Urothelium cell line (cell line): ENCODE results near the gene BRD8.
"Not testable (repeated sequence)": the region's sequence is repeated elsewhere in the genome, so short reads cannot be mapped to it uniquely, and the experiment has no call there.

Experiments used
- DNase-seq: peaks from one replicate; pipeline ENCODE4 v3.0.0; 2011; ENCODE audit warnings: low spot score, mixed read lengths
- FAIRE-seq: peaks from 2 replicates; lab custom pipeline; 2011; peaks lifted over from hg19 to GRCh38; lab: Jason Lieb, UNC

The BRD8 gene, protein sequence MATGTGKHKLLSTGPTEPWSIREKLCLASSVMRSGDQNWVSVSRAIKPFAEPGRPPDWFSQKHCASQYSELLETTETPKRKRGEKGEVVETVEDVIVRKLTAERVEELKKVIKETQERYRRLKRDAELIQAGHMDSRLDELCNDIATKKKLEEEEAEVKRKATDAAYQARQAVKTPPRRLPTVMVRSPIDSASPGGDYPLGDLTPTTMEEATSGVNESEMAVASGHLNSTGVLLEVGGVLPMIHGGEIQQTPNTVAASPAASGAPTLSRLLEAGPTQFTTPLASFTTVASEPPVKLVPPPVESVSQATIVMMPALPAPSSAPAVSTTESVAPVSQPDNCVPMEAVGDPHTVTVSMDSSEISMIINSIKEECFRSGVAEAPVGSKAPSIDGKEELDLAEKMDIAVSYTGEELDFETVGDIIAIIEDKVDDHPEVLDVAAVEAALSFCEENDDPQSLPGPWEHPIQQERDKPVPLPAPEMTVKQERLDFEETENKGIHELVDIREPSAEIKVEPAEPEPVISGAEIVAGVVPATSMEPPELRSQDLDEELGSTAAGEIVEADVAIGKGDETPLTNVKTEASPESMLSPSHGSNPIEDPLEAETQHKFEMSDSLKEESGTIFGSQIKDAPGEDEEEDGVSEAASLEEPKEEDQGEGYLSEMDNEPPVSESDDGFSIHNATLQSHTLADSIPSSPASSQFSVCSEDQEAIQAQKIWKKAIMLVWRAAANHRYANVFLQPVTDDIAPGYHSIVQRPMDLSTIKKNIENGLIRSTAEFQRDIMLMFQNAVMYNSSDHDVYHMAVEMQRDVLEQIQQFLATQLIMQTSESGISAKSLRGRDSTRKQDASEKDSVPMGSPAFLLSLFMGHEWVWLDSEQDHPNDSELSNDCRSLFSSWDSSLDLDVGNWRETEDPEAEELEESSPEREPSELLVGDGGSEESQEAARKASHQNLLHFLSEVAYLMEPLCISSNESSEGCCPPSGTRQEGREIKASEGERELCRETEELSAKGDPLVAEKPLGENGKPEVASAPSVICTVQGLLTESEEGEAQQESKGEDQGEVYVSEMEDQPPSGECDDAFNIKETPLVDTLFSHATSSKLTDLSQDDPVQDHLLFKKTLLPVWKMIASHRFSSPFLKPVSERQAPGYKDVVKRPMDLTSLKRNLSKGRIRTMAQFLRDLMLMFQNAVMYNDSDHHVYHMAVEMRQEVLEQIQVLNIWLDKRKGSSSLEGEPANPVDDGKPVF

DNA sequence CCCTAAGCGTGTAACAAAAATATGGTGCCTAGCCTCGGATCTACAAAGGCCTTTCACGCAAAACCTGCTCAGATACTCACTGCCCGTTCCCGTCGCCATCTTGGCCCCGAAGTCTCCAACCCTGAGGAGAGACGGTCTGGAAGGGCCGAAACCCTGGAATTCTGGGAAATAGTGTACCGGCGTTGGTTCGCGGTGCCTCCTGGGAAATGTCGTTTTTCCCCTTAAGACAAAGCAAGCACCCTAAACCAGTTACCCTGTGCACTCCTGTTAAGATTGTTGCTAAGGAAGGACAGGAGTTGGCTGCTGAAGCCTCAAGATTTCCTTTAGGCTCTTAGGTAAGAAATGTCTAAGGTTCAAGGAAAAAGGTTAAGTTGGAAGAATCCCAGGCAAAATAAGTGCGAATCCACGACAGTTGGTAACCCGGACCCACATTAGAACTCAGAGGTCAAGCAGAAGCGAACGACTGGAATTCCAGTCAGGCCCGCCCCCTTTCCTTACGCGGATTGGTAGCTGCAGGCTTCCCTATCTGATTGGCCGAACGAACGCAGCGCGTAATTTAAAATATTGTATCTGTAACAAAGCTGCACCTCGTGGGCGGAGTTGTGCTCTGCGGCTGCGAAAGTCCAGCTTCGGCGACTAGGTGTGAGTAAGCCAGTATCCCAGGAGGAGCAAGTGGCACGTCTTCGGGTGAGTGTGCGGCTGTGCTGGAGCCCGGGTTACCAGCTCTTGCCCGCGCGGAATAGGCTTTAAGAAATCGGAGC lies at the start of gene BRD8, which contains the start of gene KIF20A:
TSS of gene BRD8 (minus strand) at position 115 of the 761 bp plus-strand sequence. CDS start at position 99, 16 bp downstream.
TSS of gene KIF20A (plus strand) at position 597 of the 761 bp plus-strand sequence. CDS start 569 bp downstream, outside the sequence.
- DNase-seq: peak; percentile 93
- no peak for FAIRE-seq

DNA sequence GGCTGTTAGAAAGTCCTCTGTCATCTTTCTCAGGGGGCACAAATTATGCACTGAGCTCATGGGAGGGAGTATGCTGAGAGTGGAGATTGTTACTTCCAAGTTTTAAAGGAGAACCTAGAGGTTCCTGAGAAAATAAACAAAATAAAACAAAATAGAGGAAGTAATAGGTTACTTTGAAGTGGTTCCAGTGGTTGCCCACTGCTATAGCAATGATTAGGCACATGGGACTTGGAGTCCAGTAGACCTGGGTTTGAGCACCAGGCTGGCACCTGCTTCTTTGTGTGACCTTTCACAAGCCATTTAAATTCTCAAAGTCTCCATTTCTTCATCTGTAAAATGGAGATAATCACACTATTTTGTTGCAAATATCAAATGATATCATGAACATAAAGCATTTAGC lies 48.5 kb upstream of the BRD8 start:
- DNase-seq: no peak
- no peak for FAIRE-seq

DNA sequence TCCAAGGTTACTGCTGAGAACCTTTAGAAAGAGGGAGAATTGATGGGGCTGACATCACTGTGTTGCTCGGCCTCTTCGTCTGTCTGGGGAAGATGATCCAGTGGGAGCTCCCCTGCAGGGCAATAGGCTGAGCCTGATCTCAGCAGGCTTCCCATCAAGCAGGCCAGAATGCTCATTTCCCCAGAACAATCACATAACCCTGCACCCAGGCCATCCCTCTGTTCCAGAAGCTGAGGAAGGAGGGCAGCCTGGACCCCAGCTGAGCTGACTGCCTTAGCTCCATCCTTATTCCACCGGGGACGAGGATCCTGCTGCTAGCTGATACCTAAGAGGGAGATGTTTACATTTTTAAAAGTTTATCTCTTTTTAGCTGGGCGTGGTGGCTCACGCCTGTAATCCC lies 46.3 kb upstream of the BRD8 start:
- DNase-seq (no peak), FAIRE-seq (no peak)

DNA sequence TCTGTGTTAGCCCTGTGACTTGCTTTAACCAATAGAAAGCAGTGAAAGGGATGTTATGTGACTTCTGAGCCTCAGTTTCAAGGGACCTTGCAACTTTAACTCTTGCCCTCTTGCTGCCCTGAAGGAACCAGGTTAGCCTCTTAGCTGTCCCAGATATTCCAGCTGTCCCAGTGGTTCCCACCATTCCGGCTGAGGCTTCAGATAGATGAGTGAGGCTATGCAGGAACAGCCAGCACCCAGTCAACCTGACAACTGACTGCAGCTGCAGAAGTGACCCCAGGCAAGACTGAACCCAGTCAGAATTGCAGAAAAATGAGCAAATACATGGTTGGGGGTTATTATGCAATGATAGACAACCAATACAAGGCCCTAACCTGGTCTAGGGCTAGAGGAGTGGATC lies 45.1 kb upstream of the BRD8 start:
- FAIRE-seq (no peak), DNase-seq (no peak)

DNA sequence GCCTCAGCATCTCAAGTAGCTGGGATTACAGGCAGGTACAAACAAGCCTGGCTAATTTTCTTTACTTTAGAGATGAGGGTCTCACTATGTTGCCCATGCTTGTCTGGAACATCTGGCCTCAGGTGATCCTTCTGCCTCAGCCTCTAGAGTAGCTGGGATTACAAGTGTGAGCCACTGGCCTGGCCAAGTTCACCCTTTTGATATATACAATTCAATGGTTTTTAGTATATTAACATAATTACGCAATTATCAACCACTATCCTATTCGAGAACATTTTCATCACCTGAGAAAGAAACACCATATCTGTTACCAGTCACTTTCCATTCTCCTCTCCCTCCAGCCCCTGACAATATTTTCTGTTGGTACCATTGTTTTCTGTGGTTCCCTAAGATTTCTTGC lies 38.4 kb upstream of the BRD8 start:
- no peak for FAIRE-seq
- DNase-seq: no peak

DNA sequence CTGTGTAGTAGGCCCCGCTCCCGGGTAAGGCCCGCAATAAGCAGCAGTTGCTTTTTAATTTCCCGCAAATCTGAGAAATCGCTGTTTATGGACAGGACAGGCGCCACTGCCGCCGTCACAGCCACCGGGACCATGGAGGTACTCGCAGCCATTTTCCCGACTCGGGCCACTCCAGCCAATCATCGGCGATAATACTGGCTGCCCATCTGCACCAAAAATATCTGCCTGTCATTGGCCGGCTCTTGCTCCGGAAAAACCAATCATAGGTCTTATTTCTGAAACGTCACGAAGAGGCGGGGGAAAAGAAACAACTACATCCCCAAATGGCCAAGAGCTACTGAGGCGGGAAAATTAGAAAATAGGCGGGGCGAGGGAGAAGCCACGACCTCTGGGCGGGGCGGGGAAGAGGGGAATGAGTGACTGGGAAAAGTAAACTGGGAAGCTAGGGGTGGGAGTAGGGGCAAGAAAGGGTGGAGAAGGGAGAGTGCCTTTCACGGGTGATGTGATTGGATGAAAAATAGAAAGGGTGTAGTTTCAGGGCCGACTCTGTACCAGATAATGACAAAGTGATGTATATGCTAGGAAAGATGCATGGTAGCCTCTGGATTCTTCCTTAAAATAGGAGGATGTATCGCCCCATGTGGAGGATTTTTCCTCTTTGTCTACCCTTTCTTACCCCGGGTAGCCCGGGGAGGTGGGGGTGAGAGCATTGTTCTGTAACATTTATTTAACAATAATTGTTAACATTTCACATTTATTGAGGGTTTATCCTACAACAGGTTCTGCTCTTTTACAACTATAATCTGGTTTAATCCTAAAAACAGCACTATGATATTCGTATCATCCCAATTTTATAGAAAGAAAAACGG lies 35.0 kb upstream of the BRD8 start, which contains the start of gene CDC23:
TSS of gene CDC23 (minus strand) at position 163 of the 869 bp plus-strand sequence. CDS start at position 152, 11 bp downstream.
- FAIRE-seq (peak; percentile 56), DNase-seq (peak; percentile 97)

DNA sequence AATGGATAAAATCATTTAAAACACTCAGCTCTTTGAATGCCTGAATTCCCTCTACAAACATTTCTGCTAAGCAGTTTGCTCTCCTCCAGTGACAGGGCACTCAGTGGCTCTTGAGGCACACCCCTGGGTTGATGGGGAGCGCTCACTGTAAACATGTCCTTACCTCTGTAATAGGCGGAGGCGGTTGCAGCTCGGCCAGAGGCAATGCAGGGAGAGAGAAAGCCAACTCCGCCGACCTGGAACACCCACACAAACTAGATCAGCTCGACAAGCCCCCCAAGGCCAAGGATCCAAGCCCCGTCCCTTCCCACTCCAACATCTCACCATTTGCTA lies 34.4 kb upstream of the BRD8 start:
- DNase-seq (no peak), FAIRE-seq (no peak)

DNA sequence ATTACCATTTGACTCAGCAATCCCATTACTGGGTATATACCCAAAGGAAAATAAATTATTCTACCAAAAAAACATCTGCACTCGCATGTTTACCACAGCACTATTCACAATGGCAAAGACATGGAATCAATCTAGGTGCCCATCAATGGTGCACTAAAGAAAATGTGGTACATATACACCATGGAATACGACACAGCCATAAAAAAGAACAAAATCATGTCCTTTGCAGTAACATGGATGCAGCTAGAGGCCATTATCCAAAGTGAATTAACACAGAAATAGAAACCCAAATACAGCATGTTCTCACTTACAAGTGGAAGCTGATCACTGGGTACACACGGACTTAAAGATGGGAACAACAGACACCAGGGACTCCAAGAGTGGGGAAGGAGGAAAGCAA lies 32.6 kb upstream of the BRD8 start:
- no peak for FAIRE-seq
- DNase-seq: no peak

DNA sequence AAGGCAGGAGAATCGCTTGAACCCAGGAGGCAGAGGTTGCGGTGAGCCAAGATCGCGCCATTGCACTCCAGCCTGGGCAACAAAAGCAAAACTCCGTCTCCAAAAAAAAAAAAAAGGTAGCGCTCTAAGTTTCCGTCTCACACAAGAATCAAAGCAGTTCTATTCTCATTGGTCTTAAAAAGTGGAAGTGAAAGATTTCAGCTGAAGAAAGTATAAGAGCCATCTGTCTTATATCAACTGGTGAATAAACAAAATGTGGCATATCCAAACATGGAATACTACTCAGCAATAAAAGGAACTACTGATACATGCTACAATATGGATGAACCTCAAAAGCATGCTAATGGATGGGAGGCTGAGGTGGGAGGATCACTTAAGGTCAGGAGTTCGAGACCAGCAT lies 15.4 kb upstream of the BRD8 start:
- not testable (repeated sequence) for DNase-seq, FAIRE-seq

DNA sequence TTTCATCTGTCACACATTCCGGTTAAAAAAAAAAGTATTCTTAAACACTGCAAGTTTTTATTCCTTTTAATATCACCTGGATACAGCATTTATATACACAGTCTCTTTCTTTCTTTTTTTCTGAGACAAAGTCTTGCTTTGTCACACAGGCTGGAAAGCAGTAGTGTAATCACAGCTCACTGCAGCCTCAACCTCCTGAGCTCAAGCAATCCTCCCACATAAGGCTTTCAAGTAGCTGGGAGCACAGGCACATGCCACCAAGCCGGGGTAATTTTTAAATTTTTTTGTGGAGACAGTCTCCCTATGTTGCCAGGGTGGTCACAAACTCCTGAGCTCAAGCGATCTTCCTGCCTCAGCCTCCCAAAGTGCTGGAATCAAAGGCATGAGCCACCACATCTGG lies 14.4 kb upstream of the BRD8 start:
- no peak for FAIRE-seq

DNA sequence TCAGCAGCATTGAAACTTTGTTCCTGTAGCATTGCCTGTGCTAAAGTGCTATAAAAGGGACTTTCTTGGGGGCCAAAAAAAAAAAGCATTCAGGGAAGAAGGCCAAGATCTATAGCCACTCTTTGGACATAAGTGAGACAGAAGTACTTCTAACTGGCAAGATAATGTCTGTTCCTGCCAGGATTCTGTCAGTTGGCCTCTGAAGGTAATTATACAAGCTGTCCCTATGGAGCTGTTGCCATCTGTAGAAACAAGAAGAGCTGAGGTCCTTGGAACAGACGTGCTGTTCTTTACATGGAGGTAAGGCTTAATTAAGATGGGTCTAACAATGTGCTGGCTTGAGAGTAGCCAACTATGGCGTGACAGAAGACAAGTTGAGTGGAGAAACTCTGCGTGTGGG lies 10.2 kb upstream of the BRD8 start:
- DNase-seq (no peak), FAIRE-seq (no peak)

More for the DNA sequence above, 14.4 kb upstream of the BRD8 start:
- no peak for DNase-seq

DNA sequence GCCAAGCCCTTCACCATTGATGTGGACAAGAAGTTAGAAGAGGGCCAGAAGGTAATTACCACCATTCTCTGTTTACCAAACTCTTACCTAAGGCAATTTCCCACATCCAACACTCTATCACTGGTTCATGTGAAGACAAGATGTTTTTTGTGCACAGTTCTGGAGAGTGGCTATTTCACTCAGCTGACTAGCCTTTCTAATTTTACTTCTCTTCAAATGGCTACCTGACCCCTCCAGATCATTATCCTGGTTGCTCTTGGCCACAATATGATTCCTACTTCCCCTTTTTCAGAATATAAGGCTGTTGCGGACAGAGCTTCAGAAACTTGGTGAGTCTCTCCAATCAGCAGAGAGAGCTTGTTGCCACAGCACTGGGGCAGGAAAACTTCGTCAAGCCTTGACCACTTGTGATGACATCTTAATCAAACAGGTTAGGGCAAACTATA lies 7.6 kb upstream of the BRD8 start:
- FAIRE-seq: no peak
- DNase-seq: no peak

DNA sequence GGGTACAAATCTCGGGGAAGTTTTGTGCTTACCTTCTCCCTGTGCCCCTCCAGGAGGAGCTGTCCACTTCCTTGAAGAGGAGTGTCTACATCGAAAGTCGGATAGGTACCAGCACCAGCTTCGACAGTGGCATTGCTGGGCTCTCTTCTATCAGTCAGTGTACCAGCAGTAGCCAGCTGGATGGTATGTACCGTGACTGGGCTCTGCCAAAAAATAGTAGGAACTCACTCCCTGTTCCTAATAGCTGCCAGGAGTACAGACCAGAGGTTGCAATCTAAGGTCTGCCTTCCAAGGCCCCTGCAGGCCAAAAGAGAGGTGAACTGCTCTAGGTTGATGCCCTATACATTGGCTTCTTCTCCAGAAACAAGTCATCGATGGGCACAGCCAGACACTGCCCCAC lies 4.4 kb upstream of the BRD8 start:
- DNase-seq (no peak), FAIRE-seq (no peak)

DNA sequence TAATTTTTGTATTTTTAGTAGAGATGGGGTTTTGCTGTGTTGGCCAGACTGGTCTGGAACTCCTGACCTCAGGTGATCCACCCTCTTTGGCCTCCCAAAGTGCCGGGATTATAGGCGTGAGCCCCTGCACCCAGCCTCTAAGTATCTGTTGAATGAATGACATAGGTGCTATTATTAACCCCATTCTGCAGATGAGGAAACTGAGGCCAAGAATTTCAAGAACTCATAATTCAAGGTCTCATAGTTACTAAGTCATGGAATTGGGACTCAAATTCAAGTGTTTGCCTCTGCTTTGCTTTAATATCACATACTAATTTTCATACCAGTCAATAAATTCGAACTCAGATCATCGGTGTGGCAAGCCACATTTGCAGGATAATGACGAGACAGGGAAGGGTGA lies 2.4 kb upstream of the BRD8 start:
- DNase-seq (no peak), FAIRE-seq (no peak)

DNA sequence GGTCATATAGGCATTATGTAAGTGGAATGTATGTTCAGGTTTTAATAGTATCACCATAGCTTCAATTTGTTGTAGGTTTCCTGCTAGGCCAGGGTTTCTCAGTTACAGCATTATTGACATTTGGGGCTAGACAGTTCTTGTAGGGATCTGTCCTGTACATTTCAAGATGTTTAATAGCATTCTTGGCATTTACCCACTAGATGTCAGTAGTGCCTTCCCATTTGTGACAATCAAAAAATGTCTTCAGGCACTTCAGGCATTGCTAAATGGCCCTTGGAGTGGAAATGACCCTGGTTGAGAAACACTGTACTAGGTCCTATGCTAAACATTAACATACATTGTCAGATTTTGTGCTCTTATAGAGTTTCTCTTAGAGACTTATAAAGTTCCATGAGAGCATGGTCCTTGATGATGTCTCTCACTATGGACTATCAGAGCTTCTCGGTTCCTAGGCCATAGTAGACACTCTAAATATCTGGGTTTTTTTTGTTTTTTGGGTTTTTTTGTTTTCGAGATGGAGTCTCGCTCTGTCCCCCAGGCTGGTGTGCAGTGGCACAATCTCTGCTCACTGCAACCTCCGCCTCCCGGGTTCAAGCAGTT lies 1.9 kb upstream of the BRD8 start:
- DNase-seq (peak; percentile 45), FAIRE-seq (no peak)

DNA sequence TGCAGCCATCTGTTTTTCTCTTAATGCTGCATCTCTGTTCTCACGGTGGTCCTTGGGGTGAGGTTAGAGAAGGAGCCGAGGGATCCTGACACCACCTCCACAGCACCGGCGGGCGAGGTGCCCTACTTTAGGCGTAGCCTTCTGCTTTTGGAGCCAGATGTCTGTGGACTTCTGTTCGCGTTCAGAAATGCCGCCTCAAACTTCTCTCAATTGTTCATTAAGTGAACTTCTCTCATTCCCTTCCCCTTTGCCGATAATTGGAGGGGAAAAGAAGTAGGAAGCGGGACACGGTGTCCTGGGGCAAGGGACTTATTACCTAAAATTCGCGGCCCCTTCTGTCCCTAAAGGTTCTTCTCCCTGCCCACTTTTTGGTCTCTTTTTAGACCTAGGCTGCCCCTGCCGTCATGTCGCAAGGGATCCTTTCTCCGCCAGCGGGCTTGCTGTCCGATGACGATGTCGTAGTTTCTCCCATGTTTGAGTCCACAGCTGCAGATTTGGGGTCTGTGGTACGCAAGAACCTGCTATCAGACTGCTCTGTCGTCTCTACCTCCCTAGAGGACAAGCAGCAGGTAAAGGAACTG lies 937 bp upstream of the BRD8 start:
- no peak for DNase-seq
- FAIRE-seq: no peak

DNA sequence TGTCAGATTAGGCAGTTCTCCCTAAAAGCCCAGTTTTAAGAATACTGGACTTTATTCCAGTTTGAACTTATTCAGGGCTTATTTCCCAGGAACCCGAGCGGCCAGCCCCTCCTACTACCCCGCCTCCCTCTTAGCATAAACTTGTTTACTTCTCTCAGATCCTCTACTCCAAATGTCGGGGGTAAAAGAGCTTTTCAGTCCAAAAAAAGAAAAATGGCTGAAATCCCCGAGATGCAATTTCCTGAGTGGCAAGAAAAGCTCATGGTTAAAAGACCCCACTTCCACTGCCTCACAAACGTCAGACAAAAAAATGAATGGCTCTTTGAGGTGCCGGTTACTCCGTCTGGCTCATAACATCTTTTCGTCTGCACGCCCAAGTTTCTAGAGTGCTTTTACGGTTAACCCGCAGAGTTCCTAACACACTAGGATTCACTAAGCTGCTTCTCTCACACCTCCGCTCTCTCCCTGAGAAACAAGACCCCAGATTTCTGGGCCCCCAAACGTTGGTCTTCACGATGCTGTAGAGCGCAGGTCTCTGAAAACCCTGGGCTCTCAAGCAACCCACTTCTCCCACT lies 402 bp downstream of the BRD8 start:
- FAIRE-seq: no peak
- DNase-seq: peak; percentile 20

DNA sequence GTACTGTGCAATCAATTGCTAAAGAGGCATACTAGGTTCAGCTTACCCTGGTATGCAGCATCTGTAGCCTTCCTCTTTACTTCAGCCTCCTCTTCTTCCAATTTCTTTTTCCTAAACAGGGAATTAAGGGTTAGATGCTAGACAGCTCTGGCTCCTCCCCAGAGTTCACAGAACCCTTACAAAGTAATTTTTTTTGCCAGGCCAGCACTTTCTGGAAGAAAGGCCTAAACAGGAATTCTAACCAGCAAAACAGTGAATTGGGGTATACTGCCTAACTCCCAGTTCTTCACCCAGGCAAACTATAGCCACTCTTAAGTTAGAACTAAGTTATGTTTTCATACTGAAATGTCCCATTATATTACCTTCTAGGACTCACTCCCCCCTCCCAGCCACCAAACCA lies 8.1 kb downstream of the BRD8 start:
- DNase-seq (no peak), FAIRE-seq (no peak)
